ENCODE data around the gene SYTL2.

The SYTL2 gene

GRCh38 chr11:85699957-85700741 lies 110.8 kb downstream of the SYTL2 start:
- Histone ChIP-seq H3K27ac (ENCODE audit: insufficient read depth, low read length, poor library complexity, severe bottlenecking) (peak overlapping the region; percentile 1), H3K27me3 (replicated peaks; ENCODE audit: control insufficient read depth, insufficient read depth, low read length, poor library complexity, severe bottlenecking) (no peaks in the 10 kb centered on the region), H3K9me3 (ENCODE audit: control insufficient read depth, low read length) (no peaks in the 10 kb centered on the region), H3K4me1 (ENCODE audit: control insufficient read depth, insufficient read depth, low read length, poor library complexity, severe bottlenecking) (peaks cover 10% of the 10 kb centered on the region), H3K4me3 (ENCODE audit: insufficient read depth, low read depth, low read length, poor library complexity, severe bottlenecking) (no peak overlapping the region), H3K36me3 (ENCODE audit: control insufficient read depth, insufficient read depth, low read length) (no peaks in the 10 kb centered on the region)
- DNase-seq, result no peak

GRCh38 chr11:85698195-85698594 lies 112.7 kb downstream of the SYTL2 start:
- peaks cover 10% of the 10 kb centered on the region for H3K4me1 ChIP-seq (ENCODE audit: control insufficient read depth, insufficient read depth, low read length, poor library complexity, severe bottlenecking)
- no peak for DNase-seq
- no peaks in the 10 kb centered on the region for H3K36me3 ChIP-seq (ENCODE audit: control insufficient read depth, insufficient read depth, low read length)
- H3K27me3 ChIP-seq (replicated peaks; ENCODE audit: control insufficient read depth, insufficient read depth, low read length, poor library complexity, severe bottlenecking), result no peaks in the 10 kb centered on the region
- no peak overlapping the region for H3K4me3 ChIP-seq (ENCODE audit: insufficient read depth, low read depth, low read length, poor library complexity, severe bottlenecking)
- no peaks in the 10 kb centered on the region for H3K9me3 ChIP-seq (ENCODE audit: control insufficient read depth, low read length)
- no peak overlapping the region for H3K27ac ChIP-seq (ENCODE audit: insufficient read depth, low read length, poor library complexity, severe bottlenecking)

GRCh38 chr11:85697747-85698146 lies 113.2 kb downstream of the SYTL2 start:
- no peaks in the 10 kb centered on the region for H3K36me3 ChIP-seq (ENCODE audit: control insufficient read depth, insufficient read depth, low read length)
- no peak overlapping the region for H3K4me3 ChIP-seq (ENCODE audit: insufficient read depth, low read depth, low read length, poor library complexity, severe bottlenecking)
- no peak overlapping the region for H3K27ac ChIP-seq (ENCODE audit: insufficient read depth, low read length, poor library complexity, severe bottlenecking)
- no peaks in the 10 kb centered on the region for H3K9me3 ChIP-seq (ENCODE audit: control insufficient read depth, low read length)
- peaks cover 10% of the 10 kb centered on the region for H3K4me1 ChIP-seq (ENCODE audit: control insufficient read depth, insufficient read depth, low read length, poor library complexity, severe bottlenecking)
- no peak for DNase-seq
- no peaks in the 10 kb centered on the region for H3K27me3 ChIP-seq (replicated peaks; ENCODE audit: control insufficient read depth, insufficient read depth, low read length, poor library complexity, severe bottlenecking)

- Histone ChIP-seq H3K27ac (ENCODE audit: insufficient read depth, low read length, poor library complexity, severe bottlenecking) (no peak overlapping the region), H3K36me3 (ENCODE audit: control insufficient read depth, insufficient read depth, low read length) (no peaks in the 10 kb centered on the region), H3K4me3 (ENCODE audit: insufficient read depth, low read depth, low read length, poor library complexity, severe bottlenecking) (no peak overlapping the region)
Measured at GRCh38 chr11:85695546-85695945, 115.4 kb downstream of the SYTL2 start.

GRCh38 chr11:85694385-85694980 lies 116.5 kb downstream of the SYTL2 start:
- Histone ChIP-seq H3K4me1 (ENCODE audit: control insufficient read depth, insufficient read depth, low read length, poor library complexity, severe bottlenecking) (peaks cover 1% of the 10 kb centered on the region), H3K27ac (ENCODE audit: insufficient read depth, low read length, poor library complexity, severe bottlenecking) (no peak overlapping the region), H3K36me3 (ENCODE audit: control insufficient read depth, insufficient read depth, low read length) (no peaks in the 10 kb centered on the region), H3K4me3 (ENCODE audit: insufficient read depth, low read depth, low read length, poor library complexity, severe bottlenecking) (no peak overlapping the region), H3K27me3 (replicated peaks; ENCODE audit: control insufficient read depth, insufficient read depth, low read length, poor library complexity, severe bottlenecking) (no peaks in the 10 kb centered on the region), H3K9me3 (ENCODE audit: control insufficient read depth, low read length) (no peaks in the 10 kb centered on the region)
- DNase-seq, result no peak

More at GRCh38 chr11:85695546-85695945, 115.4 kb downstream of the SYTL2 start:
- Histone ChIP-seq H3K4me1 (ENCODE audit: control insufficient read depth, insufficient read depth, low read length, poor library complexity, severe bottlenecking) (peaks cover 10% of the 10 kb centered on the region), H3K9me3 (ENCODE audit: control insufficient read depth, low read length) (no peaks in the 10 kb centered on the region), H3K27me3 (replicated peaks; ENCODE audit: control insufficient read depth, insufficient read depth, low read length, poor library complexity, severe bottlenecking) (no peaks in the 10 kb centered on the region)
- DNase-seq, result no peak

- H3K27ac ChIP-seq (ENCODE audit: insufficient read depth, low read length, poor library complexity, severe bottlenecking), result no peak within 1 kb of the TSS
- DNase-seq, result no peak
- H3K36me3 ChIP-seq (ENCODE audit: control insufficient read depth, insufficient read depth, low read length), result no peaks in the 10 kb centered on the region
- H3K27me3 ChIP-seq (replicated peaks; ENCODE audit: control insufficient read depth, insufficient read depth, low read length, poor library complexity, severe bottlenecking), result no peaks in the 10 kb centered on the region
- H3K9me3 ChIP-seq (ENCODE audit: control insufficient read depth, low read length), result no peaks in the 10 kb centered on the region
- no peak within 1 kb of the TSS for H3K4me3 ChIP-seq (ENCODE audit: insufficient read depth, low read depth, low read length, poor library complexity, severe bottlenecking)
- H3K4me1 ChIP-seq (ENCODE audit: control insufficient read depth, insufficient read depth, low read length, poor library complexity, severe bottlenecking), result peaks cover 3% of the 10 kb centered on the region
Measured at GRCh38 chr11:85685820-85686459, 125.0 kb downstream of the SYTL2 start, which contains the start of gene CCDC89. TSS of gene CCDC89 (minus strand) at chr11:85686195. CDS start at chr11:85686130, 65 bp downstream.

GRCh38 chr11:85685125-85685819 lies 125.7 kb downstream of the SYTL2 start:
- DNase-seq, result no peak
- Histone ChIP-seq H3K27ac (ENCODE audit: insufficient read depth, low read length, poor library complexity, severe bottlenecking) (no peak overlapping the region), H3K27me3 (replicated peaks; ENCODE audit: control insufficient read depth, insufficient read depth, low read length, poor library complexity, severe bottlenecking) (no peaks in the 10 kb centered on the region), H3K36me3 (ENCODE audit: control insufficient read depth, insufficient read depth, low read length) (no peaks in the 10 kb centered on the region), H3K4me1 (ENCODE audit: control insufficient read depth, insufficient read depth, low read length, poor library complexity, severe bottlenecking) (peaks cover 3% of the 10 kb centered on the region), H3K9me3 (ENCODE audit: control insufficient read depth, low read length) (no peaks in the 10 kb centered on the region), H3K4me3 (ENCODE audit: insufficient read depth, low read depth, low read length, poor library complexity, severe bottlenecking) (no peak overlapping the region)

- DNase-seq, result peak; percentile 5 to 33 (median 20)
- no peaks in the 10 kb centered on the region for H3K9me3 ChIP-seq (ENCODE audit: control insufficient read depth, low read length)
- H3K36me3 ChIP-seq (ENCODE audit: control insufficient read depth, insufficient read depth, low read length), result no peaks in the 10 kb centered on the region
- peak overlapping the region; percentile 64 for H3K4me3 ChIP-seq (ENCODE audit: insufficient read depth, low read depth, low read length, poor library complexity, severe bottlenecking)
- H3K27me3 ChIP-seq (replicated peaks; ENCODE audit: control insufficient read depth, insufficient read depth, low read length, poor library complexity, severe bottlenecking), result no peaks in the 10 kb centered on the region
- peak overlapping the region; percentile 14 for H3K27ac ChIP-seq (ENCODE audit: insufficient read depth, low read length, poor library complexity, severe bottlenecking)
- H3K4me1 ChIP-seq (ENCODE audit: control insufficient read depth, insufficient read depth, low read length, poor library complexity, severe bottlenecking), result peaks cover 3% of the 10 kb centered on the region
Measured at GRCh38 chr11:85682330-85683305, 128.3 kb downstream of the SYTL2 start.

- H3K36me3 ChIP-seq (ENCODE audit: control insufficient read depth, insufficient read depth, low read length), result no peaks in the 10 kb centered on the region
- no peaks in the 10 kb centered on the region for H3K9me3 ChIP-seq (ENCODE audit: control insufficient read depth, low read length)
- H3K27ac ChIP-seq (ENCODE audit: insufficient read depth, low read length, poor library complexity, severe bottlenecking), result no peak overlapping the region
- peaks cover 3% of the 10 kb centered on the region for H3K4me1 ChIP-seq (ENCODE audit: control insufficient read depth, insufficient read depth, low read length, poor library complexity, severe bottlenecking)
- no peak for DNase-seq
- H3K4me3 ChIP-seq (ENCODE audit: insufficient read depth, low read depth, low read length, poor library complexity, severe bottlenecking), result no peak overlapping the region
- no peaks in the 10 kb centered on the region for H3K27me3 ChIP-seq (replicated peaks; ENCODE audit: control insufficient read depth, insufficient read depth, low read length, poor library complexity, severe bottlenecking)
Measured at GRCh38 chr11:85680897-85681296, 130.0 kb downstream of the SYTL2 start.
